SK-N-MC (cell line): ENCODE measurements around the gene PA2G4.

ENCODE experiments used
- DNase-seq: peaks from one replicate; pipeline ENCODE4 v3.0.0-alpha.2; 2011; ENCODE audit warnings: low read depth, low spot score
- H3K27ac ChIP-seq: fragments of 200-600 bp; sonication (generic); 2 replicates; pipeline ENCODE4 v1.5.1; 2016; ENCODE audit warnings: mixed run types
- H3K36me3 ChIP-seq: fragments of 200-600 bp; sonication (generic); 2 replicates; pipeline ENCODE4 v1.6.1; 2017; ENCODE audit warnings: antibody characterized with exemption, low read length, mixed read lengths; ENCODE audit not compliant: insufficient read depth
- H3K4me3 ChIP-seq: fragments of 200-600 bp; sonication (generic); 2 replicates; pipeline ENCODE4 v1.5.1; 2016
- H3K9ac ChIP-seq: fragments of 200-600 bp; sonication (generic); 2 replicates; pipeline ENCODE4 v1.8.0; 2017; ENCODE audit warnings: mixed run types, mixed read lengths; ENCODE audit not compliant: insufficient read length
- H3K9me3 ChIP-seq: fragments of 200-600 bp; sonication (generic); 2 replicates; pipeline ENCODE4 v1.6.1; 2017; ENCODE audit warnings: low read depth, mild to moderate bottlenecking, antibody characterized with exemption, low read length, moderate library complexity, mixed read lengths
- EZH2 ChIP-seq: fragments of 200-600 bp; sonication (generic); IDR thresholded peaks from one replicate; pipeline ENCODE4 v1.6.1; 2017; ENCODE audit warnings: antibody characterized with exemption
- FOXP2 ChIP-seq: optimal IDR thresholded peaks from 2 replicates; pipeline ENCODE3; 2011; ENCODE audit warnings: mild to moderate bottlenecking, moderate library complexity; ENCODE audit not compliant: insufficient read depth; ENCODE audit errors: extremely low read length, control extremely low read depth
- POLR2AphosphoS5 ChIP-seq: IDR thresholded peaks from 2 replicates; pipeline ENCODE4 v1.6.1; 2012; ENCODE audit warnings: mild to moderate bottlenecking, low read depth, low read length, borderline replicate concordance

PA2G4 gene

DNA sequence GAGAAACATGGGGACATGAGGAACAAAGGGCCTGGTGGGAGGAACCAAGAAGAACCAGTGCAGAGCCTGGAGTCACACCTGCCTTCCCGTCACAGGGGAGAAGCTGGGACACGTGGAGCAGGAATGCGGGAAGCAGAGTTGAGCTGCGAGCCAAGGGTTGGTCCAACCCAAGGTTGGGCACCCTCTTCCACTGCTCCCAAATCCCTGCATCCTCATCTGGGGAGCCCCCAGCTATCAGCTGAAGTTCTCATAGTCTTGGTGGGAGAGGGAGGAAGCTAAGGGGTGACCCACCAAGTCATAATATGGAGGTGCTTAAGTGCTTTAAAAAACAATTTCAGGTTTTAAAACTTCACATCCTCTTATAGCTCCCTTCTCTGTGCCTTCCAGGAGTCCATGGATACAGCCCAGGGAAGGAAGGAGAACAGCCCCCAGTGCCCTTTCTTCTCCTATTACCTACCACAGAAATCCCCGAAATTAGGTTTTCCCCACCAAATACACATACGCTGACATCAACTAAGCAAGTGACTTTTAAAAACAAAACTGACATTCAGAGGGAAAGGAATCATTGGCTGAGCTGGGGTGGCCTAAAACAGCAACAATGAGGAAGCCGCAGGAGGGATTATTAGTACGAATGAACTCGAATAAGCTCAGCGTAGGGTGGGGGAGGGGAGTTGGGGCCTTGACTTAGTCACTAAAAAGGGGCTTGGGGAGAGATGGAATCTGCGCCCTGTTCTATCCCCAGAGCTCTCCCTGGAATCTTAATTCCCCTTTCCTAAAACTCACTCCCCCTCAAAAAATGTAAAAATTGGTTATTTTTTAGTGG lies 58.3 kb downstream of the PA2G4 start:
- Histone ChIP-seq H3K4me3 (no peak overlapping the region), H3K9ac (peak overlapping the region; percentile 32), H3K9me3 (no peaks in the 10 kb centered on the region), H3K27ac (peak overlapping the region; percentile 58; the same call in 1 of the 2 replicates), H3K36me3 (peaks cover 74% of the 10 kb centered on the region)
- TF ChIP-seq EZH2 (no peak), POLR2AphosphoS5 (no peak), FOXP2 (no peak)
- no peak for DNase-seq
